GM12878 (cell line): Measurements from ENCODE around the gene HSPBP1. TPM values are rescaled to one million over a fixed set of nuclear protein-coding genes. Genes with fewer than 3 reads are reported as not detected.

Source experiments
- ATAC-seq: fragments of 200-7000 bp; cut with Tn5 transposase; 3 replicates; pipeline ENCODE4 v1.9.1; 2020; ENCODE audit warnings: mild to moderate bottlenecking, moderate library complexity
- BruUV-seq: library from RNA; stranded (reverse); fragments of 400-500 nt; replicated peaks from 2 replicates; lab custom pipeline; 2021; lab: Mats Ljungman, UMichigan
- CTCF ChIA-PET: fragments of 300-600 bp; sonication (Branson Sonifier 250); formaldehyde crosslinking; extraction: SDS; loops from one replicate; lab custom pipeline; 2021; ENCODE audit warnings: inconsistent platforms; lab: Yijun Ruan, JAX
- POLR2A ChIA-PET: fragments of 350-600 bp; formaldehyde crosslinking; extraction: SDS; loops from one replicate; lab custom pipeline; 2021; ENCODE audit warnings: inconsistent platforms; lab: Charles Lee
- RAD21 ChIA-PET: fragments of 300-600 bp; sonication (Branson Sonifier 250); formaldehyde crosslinking; loops from one replicate; lab custom pipeline; 2023; ENCODE audit warnings: antibody characterized with exemption; ENCODE audit not compliant: unreplicated experiment; lab: Charles Lee
- SMC1A ChIA-PET: fragments of 300-600 bp; sonication (Branson Sonifier 250); formaldehyde crosslinking; loops from one replicate; lab custom pipeline; 2023; ENCODE audit not compliant: unreplicated experiment, uncharacterized antibody; lab: Charles Lee
- DNase-seq: peaks from one replicate; pipeline ENCODE4 v3.0.0-alpha.2; 2011; ENCODE audit warnings: low read depth, low spot score
- FAIRE-seq: peaks from 3 replicates; lab custom pipeline; 2011; peaks lifted over from hg19 to GRCh38; lab: Jason Lieb, UNC
- H2AFZ ChIP-seq: 2 replicates; pipeline ENCODE4 v1.6.0; 2011; ENCODE audit warnings: low read depth, low read length, control low read depth; ENCODE audit not compliant: control insufficient read depth
- H3K27ac ChIP-seq: 2 replicates; pipeline ENCODE4 v1.5.1; 2011; ENCODE audit warnings: control low read depth; ENCODE audit not compliant: control insufficient read depth, insufficient read depth
- H3K27me3 ChIP-seq, 2 experiments: replicated peaks in 1 of 2; 2 replicates each; pipeline versions ENCODE4 v1.6.0 to v1.6.1; 2011; ENCODE audit warnings: low read length in 1 of 2; ENCODE audit not compliant: control insufficient read depth in 2 of 2, insufficient read depth in 2 of 2
- H3K36me3 ChIP-seq, 2 experiments: 2 replicates each; pipeline ENCODE4 v1.5.1; 2011; ENCODE audit warnings: low read length in 1 of 2; ENCODE audit not compliant: control insufficient read depth in 2 of 2, insufficient read depth in 2 of 2
- H3K4me1 ChIP-seq: 2 replicates; pipeline ENCODE4 v1.6.1; 2011; ENCODE audit warnings: mild to moderate bottlenecking, low read length, moderate library complexity, mixed read lengths; ENCODE audit not compliant: control insufficient read depth, insufficient read depth
- H3K4me2 ChIP-seq: 2 replicates; pipeline ENCODE4 v1.6.0; 2011; ENCODE audit warnings: control low read depth; ENCODE audit not compliant: control insufficient read depth, insufficient read depth
- H3K4me3 ChIP-seq: fragments of 200-600 bp; sonication (generic); 2 replicates; pipeline ENCODE4 v1.5.1; 2016
- H3K79me2 ChIP-seq: 2 replicates; pipeline ENCODE4 v1.6.0; 2011; ENCODE audit warnings: low read length; ENCODE audit not compliant: control insufficient read depth, insufficient read depth
- H3K9ac ChIP-seq: 2 replicates; pipeline ENCODE4 v1.8.0; 2011; ENCODE audit warnings: low read length, control low read depth, mixed read lengths; ENCODE audit not compliant: control insufficient read depth, insufficient read depth
- H3K9me3 ChIP-seq: replicated peaks from 3 replicates; pipeline ENCODE4 v1.5.1; 2011; ENCODE audit warnings: mild to moderate bottlenecking, low read length; ENCODE audit not compliant: control insufficient read depth, insufficient read depth
- H4K20me1 ChIP-seq: 2 replicates; pipeline ENCODE4 v1.6.0; 2011; ENCODE audit not compliant: control insufficient read depth, insufficient read depth
- ATF2 ChIP-seq: IDR thresholded peaks from 2 replicates; pipeline ENCODE4 v1.6.1; 2012; ENCODE audit warnings: low read length, inconsistent platforms
- CEBPB ChIP-seq, 2 experiments: fragments of 150-350 bp in 1 of 2; IDR thresholded peaks; 2 replicates each; pipeline ENCODE4 v1.6.1; 2012 to 2014; ENCODE audit warnings: low read depth in 2 of 2, low read length in 2 of 2, borderline replicate concordance in 1 of 2, inconsistent platforms in 1 of 2
- HCFC1 ChIP-seq: fragments of 150-350 bp; IDR thresholded peaks from 2 replicates; pipeline ENCODE4 v1.6.1; 2014; ENCODE audit warnings: low read length
- HDAC6 ChIP-seq: fragments of 200-600 bp; sonication (generic); IDR thresholded peaks from one replicate; pipeline ENCODE4 v1.8.0; 2017; ENCODE audit warnings: antibody characterized with exemption; ENCODE audit not compliant: unreplicated experiment
- KLF5 ChIP-seq: fragments of 450-650 bp; IDR thresholded peaks from 2 replicates; pipeline ENCODE4 v1.6.1; 2014; ENCODE audit warnings: mild to moderate bottlenecking; ENCODE audit not compliant: partially characterized antibody
- POLR2A ChIP-seq: IDR thresholded peaks from 2 replicates; pipeline ENCODE4 v1.6.1; 2011; ENCODE audit warnings: low read depth, mild to moderate bottlenecking, low read length
- RCOR1 ChIP-seq: conservative IDR thresholded peaks from 2 replicates; pipeline ENCODE4 v1.6.1; 2012; ENCODE audit warnings: low read depth, low read length, improper control_type of control experiment
- RUNX3 ChIP-seq: IDR thresholded peaks from 2 replicates; pipeline ENCODE4 v1.6.1; 2012; ENCODE audit warnings: low read length, inconsistent platforms
- SMAD1 ChIP-seq: fragments of 450-650 bp; IDR thresholded peaks from 2 replicates; pipeline ENCODE4 v1.6.1; 2018; ENCODE audit warnings: mild to moderate bottlenecking, low read depth; ENCODE audit not compliant: partially characterized antibody
- SMAD5 ChIP-seq: IDR thresholded peaks from 2 replicates; pipeline ENCODE4 v1.6.1; 2016; ENCODE audit warnings: antibody characterized with exemption, low read depth
- SMC3 ChIP-seq: IDR thresholded peaks from 2 replicates; pipeline ENCODE4 v1.6.1; 2011; ENCODE audit warnings: low read length, improper control_type of control experiment, borderline replicate concordance
- SREBF1 ChIP-seq: IDR thresholded peaks from 2 replicates; pipeline ENCODE4 v1.6.1; 2012; ENCODE audit warnings: mild to moderate bottlenecking, low read length
- STAT1 ChIP-seq: fragments of 450-650 bp; conservative IDR thresholded peaks from 2 replicates; pipeline ENCODE4 v1.6.1; 2014; ENCODE audit warnings: antibody characterized with exemption, mild to moderate bottlenecking
- TAF1 ChIP-seq: IDR thresholded peaks from 2 replicates; pipeline ENCODE4 v1.6.1; 2011; ENCODE audit warnings: mild to moderate bottlenecking, low read depth, low read length, borderline replicate concordance
- USF1 ChIP-seq: IDR thresholded peaks from 2 replicates; pipeline ENCODE4 v1.6.1; 2011; ENCODE audit warnings: borderline replicate concordance, low read depth, mild to moderate bottlenecking, moderate library complexity, mixed read lengths, low read length; ENCODE audit not compliant: insufficient read depth; ENCODE audit errors: extremely low read length
- WRNIP1 ChIP-seq: IDR thresholded peaks from 2 replicates; pipeline ENCODE4 v1.6.1; 2011; ENCODE audit warnings: low read depth, low read length, improper control_type of control experiment, borderline replicate concordance
- WGBS: methylation state at CpG from one replicate; pipeline ENCODE4 v1.1.6; 2016; ENCODE audit warnings: low lambda C conversion rate; ENCODE audit not compliant: insufficient replicate concordance, insufficient coverage; ENCODE audit errors: missing lambda C conversion rate; 5-methylcytosine and 5-hydroxymethylcytosine counted together
- in situ Hi-C: fragments of 300-500 bp; cut with MboI; formaldehyde crosslinking; loops from 9 replicates; pipeline ENCODE4 v1.14.3; 2018; ENCODE audit warnings: mixed read lengths
- intact Hi-C: fragments of 100-400 bp; cut with micrococcal nuclease; formaldehyde crosslinking; loops from one replicate; pipeline ENCODE4 v1.14.2; 2022; ENCODE audit not compliant: unreplicated experiment
- polyA plus RNA-seq, 11 experiments: library from polyadenylated mRNA; depleted of rRNA in 4 of 11; unstranded in 6 of 11; stranded (reverse) in 5 of 11; fragments of >200 nt; fragmentation: Nextera tagmentation in 4 of 11; fragmentation: Illumina TruSeq in 1 of 11; extraction: Ambion mirVana in 4 of 11; extraction: Trizol in 1 of 11; gene quantifications; 1 replicate in 1 of 11; 2 replicates in 10 of 11; pipeline versions ENCODE4 v1.2.1 to v1.2.3, GENCODE V29; 2011 to 2016; ENCODE audit warnings: inconsistent platforms in 2 of 11, missing spikeins in 2 of 11, low read depth in 1 of 11
- total RNA-seq, 4 experiments: library from RNA; depleted of rRNA in 3 of 4; stranded (reverse); fragments of >200 nt in 3 of 4; fragmentation: Illumina TruSeq in 1 of 4; extraction: Trizol in 1 of 4; gene quantifications; 2 replicates each; pipeline versions ENCODE4 v1.2.1 to v1.2.3, GENCODE V29; 2013 to 2021

The HSPBP1 gene
- total and polyA plus RNA-seq, 10 of the 15 experiments (the other 5 are each of a cell fraction or from before 2014, with no cell fraction given) = 0.18 to 83.3 (median 23.0) TPM

GRCh38 chr19:55297267-55297666, 17.4 kb upstream of the HSPBP1 start:
- no peak for TF ChIP-seq TAF1
- TF ChIP-seq SMC3 = no peak
- TF ChIP-seq SMAD5 = no peak
- TF ChIP-seq RUNX3 = no peak
- TF ChIP-seq WRNIP1 = no peak
- TF ChIP-seq STAT1 = no peak
- TF ChIP-seq USF1 = no peak
- TF ChIP-seq ATF2 = no peak
- no peak for TF ChIP-seq HDAC6
- no peak for TF ChIP-seq POLR2A
- no peak for TF ChIP-seq CEBPB (IDR thresholded peaks at IDR 0.05; ENCODE audit: borderline replicate concordance in 1 of 2, low read depth in 2 of 2, low read length in 2 of 2)
- no peak for TF ChIP-seq KLF5
- TF ChIP-seq RCOR1 = no peak
- no peak for TF ChIP-seq HCFC1
- TF ChIP-seq SMAD1 = no peak
- no peak for TF ChIP-seq SREBF1
- H3K27me3 ChIP-seq = no peaks in the 10 kb centered on the region
- DNase-seq (no peak), ATAC-seq (no peak), FAIRE-seq (no peak)
- no peaks in the 10 kb centered on the region for H3K36me3 ChIP-seq
- no peaks in the 10 kb centered on the region for H4K20me1 ChIP-seq
- no peak overlapping the region for H3K4me3 ChIP-seq
- no peak overlapping the region for H3K4me2 ChIP-seq
- ChIA-PET CTCF (interaction anchor here (1.0 to 1.1 kb wide), 2 partner anchors 87 to 206 kb away, joined by 3 read pairs; partner anchors contain the start of gene TMEM238), RAD21 (no interaction called here), SMC1A (no interaction called here), POLR2A (no interaction called here)
- no peak overlapping the region for H3K27ac ChIP-seq
- no peak overlapping the region for H2AFZ ChIP-seq
- H3K9ac ChIP-seq = no peak overlapping the region
- in situ Hi-C loops = no loop called here
- intact Hi-C loops = no loop called here
- no TSS peak for BruUV-seq
- H3K4me1 ChIP-seq = peaks cover 11% of the 10 kb centered on the region
- WGBS = 80% methylated on average over 10 of the region's 10 CpGs
- no peaks in the 10 kb centered on the region for H3K9me3 ChIP-seq
- no peaks in the 10 kb centered on the region for H3K79me2 ChIP-seq
